ENCODE results near the gene SPNS3. TPM values are rescaled to one million over a fixed set of nuclear protein-coding genes. Genes with fewer than 3 reads are reported as not detected.

SPNS3 gene
- total and polyA plus RNA-seq, 2 experiments from 2014 or later: 0.17 to 0.60 TPM

DNA sequence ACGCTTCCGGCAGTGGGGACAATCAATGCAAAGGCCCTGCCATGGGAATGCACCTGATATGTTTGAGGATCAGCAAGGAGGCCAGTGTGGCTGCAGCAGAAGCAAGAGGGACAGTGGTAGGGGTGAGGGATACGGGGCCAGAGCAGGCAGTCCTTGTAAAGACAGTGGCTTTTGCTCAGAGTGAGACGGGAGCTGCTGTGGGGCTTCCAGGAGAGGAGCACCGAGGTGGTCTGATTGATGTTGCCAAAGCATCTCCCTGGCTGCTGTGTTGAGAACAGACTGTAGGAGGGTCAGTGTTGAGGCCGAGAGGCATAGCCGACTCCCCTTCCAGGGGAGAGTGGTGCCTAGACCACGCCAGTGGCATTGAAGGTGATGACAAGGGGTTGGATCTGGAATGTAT lies 53.6 kb downstream of the SPNS3 start:
- Histone ChIP-seq H3K4me2 (no peak overlapping the region), H4K20me1 (ENCODE audit: insufficient read depth, poor library complexity, severe bottlenecking) (no peaks in the 10 kb centered on the region), H3K36me3 (replicated peaks; ENCODE audit: insufficient read depth, low read depth) (no peaks in the 10 kb centered on the region), H3K79me2 (no peaks in the 10 kb centered on the region), H3K4me3 (no peak overlapping the region), H2AFZ (no peak overlapping the region), H3K27me3 (no peaks in the 10 kb centered on the region), H3K9me2 (replicated peaks; ENCODE audit: insufficient read depth) (no peaks in the 10 kb centered on the region), H3K9me3 (ENCODE audit: low read depth) (no peaks in the 10 kb centered on the region), H3K27ac (no peak overlapping the region), H3K4me1 (ENCODE audit: insufficient read depth) (peaks cover 17% of the 10 kb centered on the region)
- TF ChIP-seq EZH2phosphoT487 (IDR thresholded peaks at IDR 0.05; ENCODE audit: low read depth, severe bottlenecking, unreplicated experiment) (no peak), EZH2 (IDR thresholded peaks at IDR 0.05; ENCODE audit: borderline replicate concordance) (no peak)
- TF ChIP-seq, protein P1, sequence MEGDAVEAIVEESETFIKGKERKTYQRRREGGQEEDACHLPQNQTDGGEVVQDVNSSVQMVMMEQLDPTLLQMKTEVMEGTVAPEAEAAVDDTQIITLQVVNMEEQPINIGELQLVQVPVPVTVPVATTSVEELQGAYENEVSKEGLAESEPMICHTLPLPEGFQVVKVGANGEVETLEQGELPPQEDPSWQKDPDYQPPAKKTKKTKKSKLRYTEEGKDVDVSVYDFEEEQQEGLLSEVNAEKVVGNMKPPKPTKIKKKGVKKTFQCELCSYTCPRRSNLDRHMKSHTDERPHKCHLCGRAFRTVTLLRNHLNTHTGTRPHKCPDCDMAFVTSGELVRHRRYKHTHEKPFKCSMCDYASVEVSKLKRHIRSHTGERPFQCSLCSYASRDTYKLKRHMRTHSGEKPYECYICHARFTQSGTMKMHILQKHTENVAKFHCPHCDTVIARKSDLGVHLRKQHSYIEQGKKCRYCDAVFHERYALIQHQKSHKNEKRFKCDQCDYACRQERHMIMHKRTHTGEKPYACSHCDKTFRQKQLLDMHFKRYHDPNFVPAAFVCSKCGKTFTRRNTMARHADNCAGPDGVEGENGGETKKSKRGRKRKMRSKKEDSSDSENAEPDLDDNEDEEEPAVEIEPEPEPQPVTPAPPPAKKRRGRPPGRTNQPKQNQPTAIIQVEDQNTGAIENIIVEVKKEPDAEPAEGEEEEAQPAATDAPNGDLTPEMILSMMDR (IDR thresholded peaks at IDR 0.05; ENCODE audit: poor library complexity): no peak
- 87% methylated on average over 8 of the region's 8 CpGs for WGBS (ENCODE audit: low lambda C conversion rate, missing lambda C conversion rate)
- DNase-seq (ENCODE audit: low spot score): no peak

DNA sequence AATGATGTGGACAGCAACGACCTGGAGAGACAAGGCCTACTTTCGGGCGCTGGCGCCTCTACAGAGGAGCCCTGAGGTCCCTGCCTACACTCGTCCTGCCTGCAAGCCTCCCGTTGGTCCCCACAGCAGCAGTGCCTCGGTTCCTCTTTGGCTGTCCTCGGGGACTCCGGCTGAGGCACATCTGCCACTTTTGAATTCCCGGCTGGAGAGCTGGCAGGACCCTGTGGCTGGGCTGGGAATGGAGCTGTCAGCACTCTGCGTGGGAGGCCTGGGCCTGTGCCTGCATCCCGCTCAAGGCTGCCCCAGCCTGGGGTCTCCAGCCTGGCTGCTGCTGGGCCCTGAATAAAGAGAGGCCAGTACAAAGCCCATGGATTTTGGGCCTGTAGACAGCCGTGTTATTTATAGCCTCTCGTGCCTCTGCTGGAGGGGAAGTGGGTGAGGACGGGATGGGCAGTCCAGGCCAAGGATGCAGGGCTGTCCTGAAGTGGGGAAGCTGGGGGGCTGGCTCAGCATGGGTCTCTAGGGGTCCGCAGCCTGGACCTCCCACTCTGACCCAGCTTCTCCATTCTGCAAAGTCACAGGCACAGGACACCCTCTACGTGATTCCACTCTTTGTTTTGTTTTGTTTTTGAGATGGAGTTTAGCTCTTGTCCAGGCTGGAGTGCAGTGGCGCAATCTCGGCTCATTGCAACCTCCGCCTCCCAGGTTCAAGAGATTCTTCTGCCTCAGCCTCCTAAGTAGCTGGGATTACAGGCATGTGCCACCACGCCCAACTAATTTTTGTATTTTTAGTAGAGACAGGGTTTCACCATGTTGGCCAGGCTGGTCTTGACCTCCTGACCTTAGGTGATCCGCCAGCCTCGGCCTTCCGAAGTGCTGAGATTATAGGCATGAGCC lies 54.3 kb downstream of the SPNS3 start:
- no peak for DNase-seq (ENCODE audit: low spot score)
- H3K27ac ChIP-seq: no peak overlapping the region
- no peaks in the 10 kb centered on the region for H3K9me3 ChIP-seq (ENCODE audit: low read depth)
- no peak overlapping the region for H3K4me2 ChIP-seq
- H3K36me3 ChIP-seq (replicated peaks; ENCODE audit: insufficient read depth, low read depth): no peaks in the 10 kb centered on the region
- H3K4me3 ChIP-seq: no peak overlapping the region
- H3K4me1 ChIP-seq (ENCODE audit: insufficient read depth): peaks cover 10% of the 10 kb centered on the region
- H3K79me2 ChIP-seq: no peaks in the 10 kb centered on the region
- H2AFZ ChIP-seq: no peak overlapping the region
- TF ChIP-seq EZH2 (IDR thresholded peaks at IDR 0.05; ENCODE audit: borderline replicate concordance) (no peak), EZH2phosphoT487 (IDR thresholded peaks at IDR 0.05; ENCODE audit: low read depth, severe bottlenecking, unreplicated experiment) (no peak)
- TF ChIP-seq, protein P1 (IDR thresholded peaks at IDR 0.05; ENCODE audit: poor library complexity): no peak
- WGBS (ENCODE audit: low lambda C conversion rate, missing lambda C conversion rate): 78% methylated on average over 24 of the region's 24 CpGs
- no peaks in the 10 kb centered on the region for H4K20me1 ChIP-seq (ENCODE audit: insufficient read depth, poor library complexity, severe bottlenecking)
- no peaks in the 10 kb centered on the region for H3K27me3 ChIP-seq
- no peaks in the 10 kb centered on the region for H3K9me2 ChIP-seq (replicated peaks; ENCODE audit: insufficient read depth)

DNA sequence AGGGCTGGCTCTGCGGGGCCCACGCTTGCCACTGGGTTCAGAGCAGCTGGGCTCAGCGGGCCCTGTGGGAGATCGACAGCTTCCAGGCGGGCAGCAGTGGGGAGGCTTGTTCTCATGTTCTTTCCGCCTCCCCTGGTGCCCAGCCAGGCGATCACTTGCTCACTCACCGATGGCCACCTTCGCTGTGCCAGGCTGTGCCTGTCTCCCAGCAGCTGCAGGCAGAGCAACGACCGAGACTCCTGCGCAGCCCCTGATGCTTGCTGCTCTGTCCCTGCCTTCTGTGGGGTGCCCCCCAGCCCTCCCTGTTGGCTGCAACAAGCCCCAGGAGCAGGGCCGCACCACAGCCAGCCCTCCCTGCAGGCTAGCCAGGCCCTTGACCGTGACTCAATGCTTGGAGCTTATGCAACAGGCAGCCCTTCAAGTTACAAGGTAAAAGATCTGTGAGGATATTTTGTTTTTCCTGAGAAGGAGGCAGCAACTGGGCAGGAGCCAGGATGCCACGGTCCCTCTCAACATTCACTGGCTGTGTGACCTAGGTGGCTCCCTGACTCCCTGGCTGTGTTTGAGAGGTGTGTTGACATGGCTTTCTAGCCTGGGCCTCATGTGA lies 55.4 kb downstream of the SPNS3 start:
- Histone ChIP-seq H3K79me2 (no peaks in the 10 kb centered on the region), H3K27ac (no peak overlapping the region), H4K20me1 (ENCODE audit: insufficient read depth, poor library complexity, severe bottlenecking) (no peaks in the 10 kb centered on the region), H3K36me3 (replicated peaks; ENCODE audit: insufficient read depth, low read depth) (no peaks in the 10 kb centered on the region), H2AFZ (no peak overlapping the region), H3K9me3 (ENCODE audit: low read depth) (no peaks in the 10 kb centered on the region), H3K4me1 (ENCODE audit: insufficient read depth) (peaks cover under 1% of the 10 kb centered on the region), H3K9me2 (replicated peaks; ENCODE audit: insufficient read depth) (no peaks in the 10 kb centered on the region), H3K27me3 (no peaks in the 10 kb centered on the region), H3K4me3 (no peak overlapping the region), H3K4me2 (no peak overlapping the region)
- TF ChIP-seq EZH2 (IDR thresholded peaks at IDR 0.05; ENCODE audit: borderline replicate concordance): no peak
- no peak for TF ChIP-seq EZH2phosphoT487 (IDR thresholded peaks at IDR 0.05; ENCODE audit: low read depth, severe bottlenecking, unreplicated experiment)
- TF ChIP-seq, protein P1 (IDR thresholded peaks at IDR 0.05; ENCODE audit: poor library complexity): no peak
- WGBS (ENCODE audit: low lambda C conversion rate, missing lambda C conversion rate): 92% methylated on average over 15 of the region's 15 CpGs
- no peak for DNase-seq (ENCODE audit: low spot score)

All from hepatocyte (in vitro differentiated cells).